ENCODE measurements around the gene RFPL3.

RFPL3 gene

DNA sequence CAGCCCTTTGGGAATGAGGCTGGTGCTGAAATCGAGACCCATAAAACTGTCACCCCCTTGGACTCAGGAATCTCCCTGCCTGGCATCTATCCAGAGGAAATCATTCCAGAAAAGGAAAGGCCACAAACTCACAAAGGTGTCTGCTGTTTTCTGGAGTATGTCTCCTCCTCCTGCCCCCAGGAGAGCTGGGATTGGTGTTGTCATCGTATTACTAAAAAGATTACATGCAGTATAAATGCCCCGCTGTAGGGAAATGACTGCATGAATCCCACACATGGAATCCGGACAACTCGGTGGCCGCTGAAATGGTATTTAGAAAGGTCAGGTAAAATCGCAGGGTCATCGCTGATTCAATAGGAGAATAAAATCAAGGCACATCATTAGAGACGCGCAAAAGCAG, 18.9 kb upstream of the RFPL3 start:
- H3K27me3 ChIP-seq (ENCODE audit: insufficient read depth, low read depth) = no peaks in the 10 kb centered on the region
- H3K36me3 ChIP-seq (ENCODE audit: insufficient read depth) = no peaks in the 10 kb centered on the region
- H3K79me2 ChIP-seq (ENCODE audit: insufficient read depth, low read depth) = no peaks in the 10 kb centered on the region
- TF ChIP-seq, protein P1, sequence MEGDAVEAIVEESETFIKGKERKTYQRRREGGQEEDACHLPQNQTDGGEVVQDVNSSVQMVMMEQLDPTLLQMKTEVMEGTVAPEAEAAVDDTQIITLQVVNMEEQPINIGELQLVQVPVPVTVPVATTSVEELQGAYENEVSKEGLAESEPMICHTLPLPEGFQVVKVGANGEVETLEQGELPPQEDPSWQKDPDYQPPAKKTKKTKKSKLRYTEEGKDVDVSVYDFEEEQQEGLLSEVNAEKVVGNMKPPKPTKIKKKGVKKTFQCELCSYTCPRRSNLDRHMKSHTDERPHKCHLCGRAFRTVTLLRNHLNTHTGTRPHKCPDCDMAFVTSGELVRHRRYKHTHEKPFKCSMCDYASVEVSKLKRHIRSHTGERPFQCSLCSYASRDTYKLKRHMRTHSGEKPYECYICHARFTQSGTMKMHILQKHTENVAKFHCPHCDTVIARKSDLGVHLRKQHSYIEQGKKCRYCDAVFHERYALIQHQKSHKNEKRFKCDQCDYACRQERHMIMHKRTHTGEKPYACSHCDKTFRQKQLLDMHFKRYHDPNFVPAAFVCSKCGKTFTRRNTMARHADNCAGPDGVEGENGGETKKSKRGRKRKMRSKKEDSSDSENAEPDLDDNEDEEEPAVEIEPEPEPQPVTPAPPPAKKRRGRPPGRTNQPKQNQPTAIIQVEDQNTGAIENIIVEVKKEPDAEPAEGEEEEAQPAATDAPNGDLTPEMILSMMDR (conservative IDR thresholded peaks at IDR 0.05; ENCODE audit: low read depth, low read length) = no peak
- no peaks in the 10 kb centered on the region for H3K4me1 ChIP-seq (ENCODE audit: low read depth, poor library complexity, severe bottlenecking)
- no peaks in the 10 kb centered on the region for H4K20me1 ChIP-seq (ENCODE audit: insufficient read depth)
- H3K4me3 ChIP-seq (IDR thresholded peaks at IDR 0.05; ENCODE audit: insufficient read depth, low read depth, low read length) = no peak overlapping the region
- no peak overlapping the region for H3K4me2 ChIP-seq
- no peak overlapping the region for H3K9ac ChIP-seq
- no peak overlapping the region for H2AFZ ChIP-seq (ENCODE audit: low read depth)
- no peak overlapping the region for H3K27ac ChIP-seq

DNA sequence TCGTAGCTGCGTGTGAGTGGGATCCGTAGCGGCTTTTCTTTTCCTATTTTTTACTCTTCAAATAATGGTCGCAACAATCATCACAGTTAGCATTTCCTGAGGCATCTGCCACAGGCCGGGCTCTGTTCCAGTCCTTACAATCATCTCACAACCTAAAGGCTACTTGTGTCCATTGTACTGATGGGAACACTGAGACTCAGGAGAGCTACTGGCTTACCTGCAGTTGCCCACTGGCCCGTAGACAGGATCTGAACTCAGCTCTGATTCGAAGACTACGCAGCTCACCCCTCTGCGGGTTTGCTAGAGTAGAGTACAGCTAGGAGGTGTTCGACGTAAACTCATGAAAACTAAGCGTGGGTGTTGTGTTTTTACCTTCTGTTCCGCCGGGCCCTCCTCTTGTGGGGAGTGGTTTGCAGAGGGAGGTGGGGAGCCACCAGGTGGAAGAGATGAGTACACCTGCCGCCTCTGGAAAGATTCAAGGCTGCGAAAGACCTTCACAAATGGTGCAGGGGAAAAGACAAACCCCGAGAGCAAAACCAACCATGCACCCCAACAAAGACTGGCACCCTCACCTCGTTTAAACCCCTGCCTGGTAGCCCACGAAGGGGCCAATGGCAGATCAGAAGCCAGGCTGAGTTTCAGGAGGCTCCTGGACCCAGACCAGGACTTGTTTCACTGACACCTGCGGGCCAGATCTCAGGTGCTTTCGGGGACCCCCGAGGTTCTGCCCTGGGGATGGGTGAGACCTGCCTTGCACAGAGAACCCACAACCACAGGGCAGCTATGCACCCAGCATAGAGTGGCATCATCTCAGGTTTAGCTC, 18.3 kb upstream of the RFPL3 start:
- Histone ChIP-seq H3K27ac (no peak overlapping the region), H3K79me2 (ENCODE audit: insufficient read depth, low read depth) (no peaks in the 10 kb centered on the region), H2AFZ (ENCODE audit: low read depth) (no peak overlapping the region), H3K4me2 (no peak overlapping the region), H3K36me3 (ENCODE audit: insufficient read depth) (no peaks in the 10 kb centered on the region), H3K27me3 (ENCODE audit: insufficient read depth, low read depth) (no peaks in the 10 kb centered on the region), H3K9ac (no peak overlapping the region), H3K4me3 (IDR thresholded peaks at IDR 0.05; ENCODE audit: insufficient read depth, low read depth, low read length) (no peak overlapping the region), H4K20me1 (ENCODE audit: insufficient read depth) (no peaks in the 10 kb centered on the region), H3K4me1 (ENCODE audit: low read depth, poor library complexity, severe bottlenecking) (no peaks in the 10 kb centered on the region)
- TF ChIP-seq, protein P1 (conservative IDR thresholded peaks at IDR 0.05; ENCODE audit: low read depth, low read length) = no peak

DNA sequence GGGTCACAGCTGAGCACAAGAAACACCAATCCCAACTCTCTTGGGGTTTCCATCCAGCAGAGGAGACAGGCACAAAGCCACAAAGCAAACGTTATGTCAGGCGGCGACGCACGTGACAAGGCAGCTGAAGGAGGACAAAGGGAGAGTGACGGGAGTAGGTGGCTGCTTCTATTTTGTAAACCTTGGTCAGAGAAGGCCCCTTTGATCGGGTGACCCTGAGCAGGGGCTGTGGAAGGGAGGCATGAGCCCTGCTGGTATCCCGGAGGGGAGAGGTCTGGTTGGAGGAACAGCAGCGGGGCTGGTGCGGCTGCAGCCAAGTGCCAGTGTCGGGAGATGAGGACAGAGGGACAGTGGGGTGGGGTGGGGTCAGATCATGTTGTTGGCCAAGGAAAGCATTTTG, 17.3 kb upstream of the RFPL3 start:
- H3K4me2 ChIP-seq = no peak overlapping the region
- H4K20me1 ChIP-seq (ENCODE audit: insufficient read depth) = no peaks in the 10 kb centered on the region
- no peak overlapping the region for H3K4me3 ChIP-seq (IDR thresholded peaks at IDR 0.05; ENCODE audit: insufficient read depth, low read depth, low read length)
- H3K4me1 ChIP-seq (ENCODE audit: low read depth, poor library complexity, severe bottlenecking) = no peaks in the 10 kb centered on the region
- no peaks in the 10 kb centered on the region for H3K36me3 ChIP-seq (ENCODE audit: insufficient read depth)
- no peak overlapping the region for H3K27ac ChIP-seq
- H3K27me3 ChIP-seq (ENCODE audit: insufficient read depth, low read depth) = no peaks in the 10 kb centered on the region
- H3K9ac ChIP-seq = no peak overlapping the region
- H2AFZ ChIP-seq (ENCODE audit: low read depth) = no peak overlapping the region
- TF ChIP-seq, protein P1 (conservative IDR thresholded peaks at IDR 0.05; ENCODE audit: low read depth, low read length) = no peak
- no peaks in the 10 kb centered on the region for H3K79me2 ChIP-seq (ENCODE audit: insufficient read depth, low read depth)

- H3K4me3 ChIP-seq (IDR thresholded peaks at IDR 0.05; ENCODE audit: insufficient read depth, low read depth, low read length) = no peak overlapping the region
- no peak overlapping the region for H2AFZ ChIP-seq (ENCODE audit: low read depth)
- no peak overlapping the region for H3K27ac ChIP-seq
- no peaks in the 10 kb centered on the region for H3K4me1 ChIP-seq (ENCODE audit: low read depth, poor library complexity, severe bottlenecking)
- H3K9ac ChIP-seq = no peak overlapping the region
- H3K27me3 ChIP-seq (ENCODE audit: insufficient read depth, low read depth) = no peaks in the 10 kb centered on the region
- H3K4me2 ChIP-seq = no peak overlapping the region
- TF ChIP-seq, protein P1 (conservative IDR thresholded peaks at IDR 0.05; ENCODE audit: low read depth, low read length) = no peak
- no peaks in the 10 kb centered on the region for H3K79me2 ChIP-seq (ENCODE audit: insufficient read depth, low read depth)
- H3K36me3 ChIP-seq (ENCODE audit: insufficient read depth) = no peaks in the 10 kb centered on the region
- no peaks in the 10 kb centered on the region for H4K20me1 ChIP-seq (ENCODE audit: insufficient read depth)
These were observed 16.4 kb upstream of the RFPL3 start for GRCh38 chr22:32341122-32341740.
